Measurements from ENCODE around the gene TGM1.

Gene TGM1

DNA sequence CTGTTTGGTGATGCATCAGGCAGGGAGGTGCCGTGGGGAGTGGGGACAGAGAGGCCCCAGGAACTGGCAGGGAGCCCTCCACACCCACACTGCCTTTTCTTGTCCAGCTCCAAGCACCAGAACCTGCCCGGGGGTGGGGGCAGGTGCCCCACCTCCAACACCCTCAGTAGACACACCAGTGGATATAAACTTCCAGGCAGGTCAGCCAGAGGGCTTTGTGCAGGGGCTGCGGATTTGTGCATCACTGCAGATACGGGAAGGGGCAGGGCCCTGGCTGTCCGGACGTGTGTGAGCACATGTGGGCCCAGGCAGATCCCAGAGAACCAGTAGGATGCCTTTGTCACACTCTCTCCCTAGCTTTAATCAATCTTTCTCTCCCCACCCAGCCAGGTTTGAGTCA is 1.3 kb upstream of the TGM1 start:
- TF ChIP-seq MAX (IDR thresholded peaks at IDR 0.05; ENCODE audit: low read depth, low read length) (no peak), MYC (IDR thresholded peaks at IDR 0.05; ENCODE audit: low read depth, low read length) (no peak), POLR2A (IDR thresholded peaks at IDR 0.05; ENCODE audit: extremely low read depth, insufficient read length) (no peak), CTCF (IDR thresholded peaks at IDR 0.05; ENCODE audit: low read depth, low read length) (no peak)
- no peak overlapping the region for H3K4me3 ChIP-seq (ENCODE audit: low read depth, low read length)
- no peak for DNase-seq (ENCODE audit: low read depth)

DNA sequence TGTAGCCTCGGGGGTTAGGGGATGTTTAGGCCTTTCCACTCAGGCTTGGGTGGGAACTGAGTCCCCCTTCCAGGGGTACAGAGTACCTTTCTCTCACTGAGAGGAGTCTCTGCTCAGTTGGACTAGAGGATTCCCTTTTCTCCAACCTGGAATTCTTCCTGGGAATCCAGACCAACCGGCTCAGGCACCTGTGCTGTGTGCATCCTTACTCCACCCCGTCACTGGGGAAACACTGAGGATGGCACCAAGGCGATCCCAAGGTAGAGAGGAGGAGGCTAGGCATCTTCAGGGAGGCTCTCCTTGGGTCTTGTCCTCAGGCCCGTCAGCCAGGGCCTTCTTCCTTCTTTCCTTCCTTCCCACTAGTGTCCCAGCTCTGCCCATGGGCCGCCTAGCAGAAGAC is 871 bp upstream of the TGM1 start:
- no peak overlapping the region for H3K4me3 ChIP-seq (ENCODE audit: low read depth, low read length)
- TF ChIP-seq MAX (IDR thresholded peaks at IDR 0.05; ENCODE audit: low read depth, low read length) (no peak), POLR2A (IDR thresholded peaks at IDR 0.05; ENCODE audit: extremely low read depth, insufficient read length) (no peak), MYC (IDR thresholded peaks at IDR 0.05; ENCODE audit: low read depth, low read length) (no peak), CTCF (IDR thresholded peaks at IDR 0.05; ENCODE audit: low read depth, low read length) (no peak)
- DNase-seq (ENCODE audit: low read depth) = no peak

- no peak overlapping the region for H3K4me3 ChIP-seq (ENCODE audit: low read depth, low read length)
- no peak for DNase-seq (ENCODE audit: low read depth)
- TF ChIP-seq MYC (IDR thresholded peaks at IDR 0.05; ENCODE audit: low read depth, low read length) (no peak), MAX (IDR thresholded peaks at IDR 0.05; ENCODE audit: low read depth, low read length) (no peak)
Measured at GRCh38 chr14:24261969-24262327, 1.0 kb downstream of the TGM1 start.

- no peak for DNase-seq (ENCODE audit: low read depth)
- H3K4me3 ChIP-seq (ENCODE audit: low read depth, low read length) = no peak overlapping the region
- TF ChIP-seq MAX (IDR thresholded peaks at IDR 0.05; ENCODE audit: low read depth, low read length) = no peak
- no peak for TF ChIP-seq MYC (IDR thresholded peaks at IDR 0.05; ENCODE audit: low read depth, low read length)
- TF ChIP-seq CTCF (IDR thresholded peaks at IDR 0.05; ENCODE audit: low read depth, low read length) = no peak
- TF ChIP-seq POLR2A (IDR thresholded peaks at IDR 0.05; ENCODE audit: extremely low read depth, insufficient read length) = no peak
Measured at GRCh38 chr14:24261256-24261968, 1.6 kb downstream of the TGM1 start.

- H3K4me3 ChIP-seq (ENCODE audit: low read depth, low read length) = no peak overlapping the region
- DNase-seq (ENCODE audit: low read depth) = no peak
- no peak for TF ChIP-seq MAX (IDR thresholded peaks at IDR 0.05; ENCODE audit: low read depth, low read length)
- TF ChIP-seq POLR2A (IDR thresholded peaks at IDR 0.05; ENCODE audit: extremely low read depth, insufficient read length) = no peak
- no peak for TF ChIP-seq CTCF (IDR thresholded peaks at IDR 0.05; ENCODE audit: low read depth, low read length)
- no peak for TF ChIP-seq MYC (IDR thresholded peaks at IDR 0.05; ENCODE audit: low read depth, low read length)
Measured at GRCh38 chr14:24260780-24261157, 2.2 kb downstream of the TGM1 start.

DNA sequence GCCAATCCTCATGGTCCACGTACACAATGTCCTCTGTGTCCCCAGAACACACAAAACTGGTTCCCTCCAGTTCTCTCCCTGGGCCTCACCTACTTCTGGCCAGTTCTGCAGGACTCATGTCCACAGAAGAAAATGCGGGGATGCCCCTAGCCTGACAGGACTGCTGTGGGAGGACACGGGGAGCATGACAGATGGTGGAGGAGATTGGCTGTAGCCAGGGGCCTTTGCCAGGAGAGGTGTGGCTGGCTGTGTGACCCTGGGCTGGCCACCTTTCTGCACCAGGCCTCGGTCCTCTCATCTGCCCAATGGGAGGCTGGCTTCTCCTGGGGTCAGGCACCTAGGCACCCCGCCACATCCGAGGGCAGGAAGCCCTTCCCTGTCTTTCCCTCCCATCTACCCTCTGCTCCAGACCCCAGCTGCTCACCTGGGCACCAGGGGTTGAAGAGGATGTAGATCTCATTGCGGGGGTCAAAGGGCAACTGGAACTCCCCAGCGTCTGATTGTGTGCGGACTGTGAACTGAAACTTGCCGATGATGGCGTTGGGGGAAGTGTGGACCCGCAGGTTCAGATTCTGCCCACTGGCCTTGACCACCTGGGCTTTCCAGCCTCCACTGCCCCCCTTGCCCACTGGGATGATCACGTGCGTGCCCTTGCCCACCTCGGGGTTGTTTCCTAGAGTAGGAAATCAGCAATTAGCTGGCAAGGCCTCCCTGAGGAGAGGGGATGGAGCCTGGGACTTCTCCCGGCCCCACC is 2.8 kb downstream of the TGM1 start:
- no peak for DNase-seq (ENCODE audit: low read depth)
- H3K4me3 ChIP-seq (ENCODE audit: low read depth, low read length) = no peak overlapping the region
- TF ChIP-seq POLR2A (IDR thresholded peaks at IDR 0.05; ENCODE audit: extremely low read depth, insufficient read length) (no peak), CTCF (IDR thresholded peaks at IDR 0.05; ENCODE audit: low read depth, low read length) (no peak), MYC (IDR thresholded peaks at IDR 0.05; ENCODE audit: low read depth, low read length) (no peak), MAX (IDR thresholded peaks at IDR 0.05; ENCODE audit: low read depth, low read length) (no peak)
